H1 (cell line): Measurements from ENCODE around the gene IL31.

Experiments
- ATF2 ChIP-seq: IDR thresholded peaks from 2 replicates; pipeline ENCODE4 v1.6.1; 2012; ENCODE audit warnings: low read length, inconsistent platforms
- CHD1 ChIP-seq: IDR thresholded peaks from 2 replicates; pipeline ENCODE4 v1.6.1; 2012; ENCODE audit warnings: low read depth, low read length, improper control_type of control experiment
- CHD2 ChIP-seq: IDR thresholded peaks from 2 replicates; pipeline ENCODE4 v1.6.1; 2012; ENCODE audit warnings: low read length, improper control_type of control experiment
- CTCF ChIP-seq, 3 experiments: IDR thresholded peaks; 1 replicate in 2 of 3; 2 replicates in 1 of 3; pipeline versions ENCODE4 v1.5.1 to v1.6.1; 2011; ENCODE audit warnings: low read length in 3 of 3, mild to moderate bottlenecking in 3 of 3, inconsistent platforms in 2 of 3, low read depth in 1 of 3, moderate library complexity in 1 of 3; ENCODE audit not compliant: insufficient read depth in 1 of 3; ENCODE audit errors: control extremely low read depth in 1 of 3
- EP300 ChIP-seq, 2 experiments: IDR thresholded peaks; 1 replicate in 1 of 2; 2 replicates in 1 of 2; pipeline ENCODE4 v1.6.1; 2011 to 2012; ENCODE audit warnings: low read depth in 2 of 2, low read length in 2 of 2, mild to moderate bottlenecking in 2 of 2, borderline replicate concordance in 1 of 2, inconsistent platforms in 1 of 2, moderate library complexity in 1 of 2
- EZH2 ChIP-seq: fragments of 200-600 bp; sonication (generic); IDR thresholded peaks from 2 replicates; pipeline ENCODE4 v1.7.1; 2012; ENCODE audit warnings: low read depth, mild to moderate bottlenecking, moderate library complexity, low read length, inconsistent platforms; ENCODE audit not compliant: severe bottlenecking
- JUND ChIP-seq: IDR thresholded peaks from 2 replicates; pipeline ENCODE4 v1.6.1; 2011; ENCODE audit warnings: mild to moderate bottlenecking, improper control_type of control experiment, low read length
- KDM1A ChIP-seq: fragments of 200-600, 300-600 bp; sonication (generic); IDR thresholded peaks from 2 replicates; pipeline ENCODE4 v1.7.1; 2016; ENCODE audit warnings: mild to moderate bottlenecking, low read length, borderline replicate concordance
- KDM5A ChIP-seq: fragments of 200-600 bp; IDR thresholded peaks from 2 replicates; pipeline ENCODE4 v1.7.1; 2012; ENCODE audit warnings: mild to moderate bottlenecking, low read length, inconsistent platforms, mixed read lengths
- POLR2A ChIP-seq, 2 experiments: IDR thresholded peaks; 1 replicate in 1 of 2; 2 replicates in 1 of 2; pipeline ENCODE4 v1.6.1; 2011; ENCODE audit warnings: low read depth in 2 of 2, low read length in 2 of 2, mild to moderate bottlenecking in 2 of 2; ENCODE audit errors: control extremely low read depth in 1 of 2
- RFX5 ChIP-seq: IDR thresholded peaks from 2 replicates; pipeline ENCODE4 v1.6.1; 2011; ENCODE audit warnings: low read depth, low read length, improper control_type of control experiment, borderline replicate concordance
- RNF2 ChIP-seq: fragments of 200-900, 300-1000 bp; sonication (generic); IDR thresholded peaks from 2 replicates; pipeline ENCODE4 v1.7.1; 2016; ENCODE audit warnings: borderline replicate concordance, low read depth, mild to moderate bottlenecking, antibody characterized with exemption, low read length; ENCODE audit not compliant: poor library complexity, severe bottlenecking; ENCODE audit errors: missing control alignments

- TF ChIP-seq CHD1 (no peak), KDM1A (no peak), ATF2 (no peak), JUND (no peak), KDM5A (no peak), CTCF (IDR thresholded peaks at IDR 0.05; ENCODE audit: control extremely low read depth in 1 of 3, insufficient read depth in 1 of 3, low read depth in 1 of 3, low read length in 3 of 3) (peak in 1 of 3 experiments; percentile 21; a peak in 1 of 4 replicates), POLR2A (IDR thresholded peaks at IDR 0.05; ENCODE audit: control extremely low read depth in 1 of 2, low read depth in 2 of 2, low read length in 2 of 2) (no peak), EP300 (IDR thresholded peaks at IDR 0.05; ENCODE audit: borderline replicate concordance in 1 of 2, low read depth in 2 of 2, low read length in 2 of 2) (no peak), EZH2 (no peak), RFX5 (no peak), RNF2 (no peak), CHD2 (no peak)
These were observed 14.1 kb downstream of the IL31 start for GRCh38 chr12:122159882-122160281.
